Activated CD8-positive, alpha-beta T cell treated with anti-CD3 and anti-CD28 coated beads for 36 hours (primary cell): ENCODE data around the gene NAP1L4. TPM values are rescaled to one million over a fixed set of nuclear protein-coding genes. Genes with fewer than 3 reads are reported as not detected.

Experiments used
- ATAC-seq: fragments of 200-7000 bp; cut with Tn5 transposase; one replicate; pipeline ENCODE4 v1.10.0; 2021; ENCODE audit warnings: mild to moderate bottlenecking, moderate library complexity
- CTCF ChIA-PET: fragments of 350-600 bp; sonication (Branson Sonifier 250); formaldehyde crosslinking; loops from one replicate; lab custom pipeline; 2021; ENCODE audit warnings: antibody characterized with exemption; lab: Charles Lee
- POLR2A ChIA-PET: fragments of 350-600 bp; sonication (Branson Sonifier 250); formaldehyde crosslinking; loops from one replicate; lab custom pipeline; 2021; ENCODE audit warnings: antibody characterized with exemption; lab: Charles Lee
- DNase-seq: peaks from one replicate; pipeline ENCODE4 v3.0.0-alpha.2; 2020
- H3K27ac Mint-ChIP-seq: one replicate; pipeline ENCODE4 v1.8.0; 2021; ENCODE audit warnings: mild to moderate bottlenecking, mixed read lengths
- H3K27me3 Mint-ChIP-seq: one replicate; pipeline ENCODE4 v1.8.0; 2021; ENCODE audit warnings: mixed read lengths
- H3K36me3 Mint-ChIP-seq: one replicate; pipeline ENCODE4 v1.8.0; 2021; ENCODE audit warnings: low read depth, mixed read lengths
- H3K4me1 Mint-ChIP-seq: one replicate; pipeline ENCODE4 v1.8.0; 2021; ENCODE audit warnings: low read depth, mixed read lengths
- H3K4me3 Mint-ChIP-seq: one replicate; pipeline ENCODE4 v1.8.0; 2021; ENCODE audit warnings: mild to moderate bottlenecking, moderate library complexity, mixed read lengths
- H3K9me3 Mint-ChIP-seq: one replicate; pipeline ENCODE4 v1.8.0; 2021; ENCODE audit warnings: mixed read lengths
- CTCF ChIP-seq: fragments of 200-600 bp; IDR thresholded peaks from one replicate; pipeline ENCODE4 v1.8.0; 2022; ENCODE audit warnings: antibody characterized with exemption, mild to moderate bottlenecking
- intact Hi-C: fragments of 100-400 bp; cut with micrococcal nuclease; formaldehyde crosslinking; loops from one replicate; pipeline ENCODE4 v1.10.0; 2022
- total RNA-seq, 2 experiments: library from RNA; stranded (reverse); gene quantifications; one replicate each; pipeline ENCODE4 v1.2.3, GENCODE V29; 2021

NAP1L4 gene
- total RNA-seq, 2 experiments from 2014 or later, result 212 to 223 TPM

GRCh38 chr11:3004481-3004880 is 12.4 kb upstream of the NAP1L4 start:
- POLR2A ChIA-PET, result interaction anchor here (1.3 to 1.7 kb wide), 2 partner anchors 15 to 23 kb away, joined by 4 to 8 read pairs; no protein-coding TSS in a partner anchor
- no peak for ATAC-seq
- intact Hi-C loops, result no loop called here
- Mint-ChIP-seq H3K27me3 (no peaks in the 10 kb centered on the region), H3K4me3 (no peak overlapping the region), H3K36me3 (peaks cover 55% of the 10 kb centered on the region), H3K4me1 (peaks cover 31% of the 10 kb centered on the region), H3K9me3 (no peaks in the 10 kb centered on the region), H3K27ac (no peak overlapping the region)
- TF ChIP-seq CTCF, result no peak
- no peak for DNase-seq
- CTCF ChIA-PET, result interaction anchor here (1.6 to 1.7 kb wide), 3 partner anchors 8 to 89 kb away, joined by 3 to 10 read pairs (median 5); no protein-coding TSS in a partner anchor

GRCh38 chr11:3003396-3004231 is 11.5 kb upstream of the NAP1L4 start:
- Mint-ChIP-seq H3K27ac (no peak overlapping the region), H3K4me3 (no peak overlapping the region), H3K36me3 (peaks cover 51% of the 10 kb centered on the region), H3K9me3 (no peaks in the 10 kb centered on the region), H3K27me3 (no peaks in the 10 kb centered on the region), H3K4me1 (peaks cover 27% of the 10 kb centered on the region)
- CTCF ChIA-PET, result interaction anchor here (1.1 to 1.7 kb wide), 5 partner anchors 9 to 89 kb away, joined by 3 to 10 read pairs (median 3); no protein-coding TSS in a partner anchor
- no peak for TF ChIP-seq CTCF
- no peak for ATAC-seq
- DNase-seq, result no peak
- intact Hi-C loops, result no loop called here
- POLR2A ChIA-PET, result interaction anchor here (0.8 to 3.2 kb wide), 6 partner anchors 10 to 22 kb away, joined by 3 to 13 read pairs (median 4); partner anchors contain the start of gene NAP1L4

GRCh38 chr11:3002871-3003270 is 10.7 kb upstream of the NAP1L4 start:
- DNase-seq, result no peak
- H3K4me1 Mint-ChIP-seq, result peaks cover 22% of the 10 kb centered on the region
- H3K9me3 Mint-ChIP-seq, result no peaks in the 10 kb centered on the region
- TF ChIP-seq CTCF, result no peak
- H3K27me3 Mint-ChIP-seq, result no peaks in the 10 kb centered on the region
- peaks cover 47% of the 10 kb centered on the region for H3K36me3 Mint-ChIP-seq
- ATAC-seq, result no peak
- H3K4me3 Mint-ChIP-seq, result no peak overlapping the region
- ChIA-PET CTCF (interaction anchor here (1.1 to 1.7 kb wide), 5 partner anchors 10 to 90 kb away, joined by 3 to 10 read pairs (median 3); no protein-coding TSS in a partner anchor), POLR2A (interaction anchor here (1.5 to 3.2 kb wide), 2 partner anchors 11 to 13 kb away, joined by 4 to 13 read pairs; no protein-coding TSS in a partner anchor)
- H3K27ac Mint-ChIP-seq, result no peak overlapping the region
- intact Hi-C loops, result no loop called here

GRCh38 chr11:3002351-3002861 is 10.3 kb upstream of the NAP1L4 start:
- ATAC-seq (no peak), DNase-seq (no peak)
- no peaks in the 10 kb centered on the region for H3K27me3 Mint-ChIP-seq
- no peak overlapping the region for H3K27ac Mint-ChIP-seq
- ChIA-PET CTCF (interaction anchor here (1.1 to 2.1 kb wide), 3 partner anchors 11 to 34 kb away, joined by 3 to 5 read pairs (median 3); no protein-coding TSS in a partner anchor), POLR2A (interaction anchor here (0.6 to 3.2 kb wide), 4 partner anchors 11 to 72 kb away, joined by 3 to 13 read pairs (median 4); no protein-coding TSS in a partner anchor)
- no peaks in the 10 kb centered on the region for H3K9me3 Mint-ChIP-seq
- no peak for TF ChIP-seq CTCF
- H3K4me3 Mint-ChIP-seq, result no peak overlapping the region
- peaks cover 17% of the 10 kb centered on the region for H3K4me1 Mint-ChIP-seq
- intact Hi-C loops, result no loop called here
- peaks cover 43% of the 10 kb centered on the region for H3K36me3 Mint-ChIP-seq
